Neural crest cell (in vitro differentiated cells): ENCODE results near the gene ARL9. TPM values are rescaled to one million over a fixed set of nuclear protein-coding genes. Genes with fewer than 3 reads are reported as not detected.
"Not testable (repeated sequence)": the region's sequence is repeated elsewhere in the genome, so short reads cannot be mapped to it uniquely, and the experiment has no call there.

ENCODE experiments used
- DNase-seq: peaks from one replicate; pipeline ENCODE4 v3.0.0; 2021; ENCODE audit warnings: low read depth, mixed read lengths, low spot score
- H3K27ac Mint-ChIP-seq: one replicate; pipeline ENCODE4 v1.8.0; 2021; ENCODE audit warnings: mild to moderate bottlenecking, mixed read lengths; ENCODE audit not compliant: unreplicated experiment
- H3K27me3 Mint-ChIP-seq: 2 replicates; pipeline ENCODE4 v1.8.0; 2021; ENCODE audit warnings: low read depth, mild to moderate bottlenecking, mixed read lengths
- H3K36me3 Mint-ChIP-seq: 2 replicates; pipeline ENCODE4 v1.8.0; 2021; ENCODE audit warnings: low read depth, mild to moderate bottlenecking, mixed read lengths
- H3K4me1 Mint-ChIP-seq: 2 replicates; pipeline ENCODE4 v1.8.0; 2021; ENCODE audit warnings: mixed read lengths
- H3K4me3 Mint-ChIP-seq: one replicate; pipeline ENCODE4 v1.8.0; 2021; ENCODE audit warnings: mild to moderate bottlenecking, mixed read lengths
- H3K9me3 Mint-ChIP-seq: 2 replicates; pipeline ENCODE4 v1.8.0; 2021; ENCODE audit warnings: mixed read lengths
- CTCF ChIP-seq: fragments of 200-600 bp; sonication (generic); conservative IDR thresholded peaks from 2 replicates; pipeline ENCODE4 v1.5.0; 2021; ENCODE audit warnings: antibody characterized with exemption, mild to moderate bottlenecking
- total RNA-seq: library from RNA; stranded (reverse); gene quantifications from 2 replicates; pipeline ENCODE4 v1.2.1, GENCODE V29; 2021

Gene ARL9
- total RNA-seq, 1 donor from 2014 or later, result 0.89 TPM

GRCh38 chr4:56465599-56466295, 39.8 kb upstream of the ARL9 start:
- Mint-ChIP-seq H3K27ac (peak overlapping the region; percentile 91), H3K9me3 (no peaks in the 10 kb centered on the region), H3K36me3 (peaks cover 6% of the 10 kb centered on the region), H3K4me3 (peak overlapping the region; percentile 97), H3K27me3 (no peaks in the 10 kb centered on the region), H3K4me1 (peaks cover 54% of the 10 kb centered on the region)
- no peak for TF ChIP-seq CTCF
- no peak for DNase-seq

- H3K4me3 Mint-ChIP-seq, result peak overlapping the region; percentile 97
- not testable (repeated sequence) for DNase-seq, H3K36me3 Mint-ChIP-seq, H3K27me3 Mint-ChIP-seq, H3K9me3 Mint-ChIP-seq
- H3K4me1 Mint-ChIP-seq, result peaks cover 54% of the 10 kb centered on the region
- H3K27ac Mint-ChIP-seq, result peak overlapping the region; percentile 98
Measured at GRCh38 chr4:56466296-56466761, 39.3 kb upstream of the ARL9 start.

- Mint-ChIP-seq H3K27me3 (no peaks in the 10 kb centered on the region), H3K27ac (peak overlapping the region; percentile 98), H3K36me3 (peaks cover 7% of the 10 kb centered on the region), H3K9me3 (no peaks in the 10 kb centered on the region), H3K4me1 (peaks cover 54% of the 10 kb centered on the region), H3K4me3 (peak overlapping the region; percentile 97)
- no peak for DNase-seq
- TF ChIP-seq CTCF, result no peak
Measured at GRCh38 chr4:56466910-56467283, 38.7 kb upstream of the ARL9 start.

GRCh38 chr4:56467284-56468096, 38.1 kb upstream of the ARL9 start, which contains the start of gene SRP72:
TSS of gene SRP72 (plus strand) at chr4:56467617. CDS start at chr4:56467636, 19 bp downstream.
- Mint-ChIP-seq H3K9me3 (no peaks in the 10 kb centered on the region), H3K36me3 (peaks cover 10% of the 10 kb centered on the region), H3K27me3 (no peaks in the 10 kb centered on the region), H3K4me1 (peaks cover 54% of the 10 kb centered on the region), H3K4me3 (peak within 1 kb of the TSS; percentile 97), H3K27ac (peak within 1 kb of the TSS; percentile 98)
- no peak for TF ChIP-seq CTCF
- peak; percentile 71 for DNase-seq

- peaks cover 10% of the 10 kb centered on the region for H3K36me3 Mint-ChIP-seq
- no peak for TF ChIP-seq CTCF
- peaks cover 54% of the 10 kb centered on the region for H3K4me1 Mint-ChIP-seq
- no peaks in the 10 kb centered on the region for H3K9me3 Mint-ChIP-seq
- DNase-seq, result no peak
- no peaks in the 10 kb centered on the region for H3K27me3 Mint-ChIP-seq
- H3K4me3 Mint-ChIP-seq, result peak overlapping the region; percentile 97
- peak overlapping the region; percentile 98 for H3K27ac Mint-ChIP-seq
Measured at GRCh38 chr4:56468097-56468422, 37.5 kb upstream of the ARL9 start.
